GM19238 (cell line): Measurements from ENCODE around the gene SHISA7.
"Not testable (repeated sequence)": the region's sequence is repeated elsewhere in the genome, so short reads cannot be mapped to it uniquely, and the experiment has no call there.

Source experiments
- DNase-seq: peaks from one replicate; pipeline ENCODE4 v3.0.0; 2011; ENCODE audit warnings: low spot score; ENCODE audit not compliant: insufficient read length

Gene SHISA7

GRCh38 chr19:55421281-55421680 is 21.8 kb downstream of the SHISA7 start:
- DNase-seq = not testable (repeated sequence)

- no peak for DNase-seq
These were observed 23.4 kb downstream of the SHISA7 start for GRCh38 chr19:55419624-55420236.

GRCh38 chr19:55419103-55419502 is 24.0 kb downstream of the SHISA7 start:
- no peak for DNase-seq

- DNase-seq = no peak
These were observed 24.9 kb downstream of the SHISA7 start for GRCh38 chr19:55418185-55418584.

- no peak for DNase-seq
These were observed 32.9 kb downstream of the SHISA7 start for GRCh38 chr19:55410168-55410567.

GRCh38 chr19:55409179-55409578 is 33.9 kb downstream of the SHISA7 start:
- DNase-seq = not testable (repeated sequence)

- no peak for DNase-seq
These were observed 34.6 kb downstream of the SHISA7 start for GRCh38 chr19:55408533-55408872.

GRCh38 chr19:55407800-55408532 is 35.1 kb downstream of the SHISA7 start:
- DNase-seq = peak; percentile 99

GRCh38 chr19:55407550-55407799 is 35.6 kb downstream of the SHISA7 start, which contains the start of gene UBE2S:
Gene UBE2S, minus strand, starts transcription at chr19:55407788. Its CDS starts 199 bp downstream, at chr19:55407589.
- not testable (repeated sequence) for DNase-seq

- DNase-seq = peak; percentile 54
These were observed 36.1 kb downstream of the SHISA7 start for GRCh38 chr19:55406826-55407549.

GRCh38 chr19:55406091-55406825 is 36.8 kb downstream of the SHISA7 start:
- no peak for DNase-seq

GRCh38 chr19:55405638-55406037 is 37.5 kb downstream of the SHISA7 start:
- no peak for DNase-seq

GRCh38 chr19:55402509-55402908 is 40.6 kb downstream of the SHISA7 start:
- no peak for DNase-seq

GRCh38 chr19:55401390-55401789 is 41.7 kb downstream of the SHISA7 start:
- not testable (repeated sequence) for DNase-seq

- DNase-seq = no peak
These were observed 42.6 kb downstream of the SHISA7 start for GRCh38 chr19:55400281-55401087.

- DNase-seq = no peak
These were observed 44.7 kb downstream of the SHISA7 start for GRCh38 chr19:55398200-55398925.

GRCh38 chr19:55392820-55393761 is 50.0 kb downstream of the SHISA7 start:
- DNase-seq = no peak

- DNase-seq = no peak
These were observed 51.1 kb downstream of the SHISA7 start for GRCh38 chr19:55391702-55392615.
